ENCODE measurements around the gene SMYD3.
"Not testable (repeated sequence)": the region's sequence is repeated elsewhere in the genome, so short reads cannot be mapped to it uniquely, and the experiment has no call there.

- TF ChIP-seq CTCF (IDR thresholded peaks at IDR 0.05; ENCODE audit: poor library complexity, severe bottlenecking); EP300 (conservative IDR thresholded peaks at IDR 0.05; ENCODE audit: poor library complexity, severe bottlenecking); TAF1 (IDR thresholded peaks at IDR 0.05; ENCODE audit: low read depth); POLR2AphosphoS5 (IDR thresholded peaks at IDR 0.05): not testable (repeated sequence)
Measured at GRCh38 chr1:245714027-245714426, 793.1 kb downstream of the SMYD3 start.

All from neural cell (in vitro differentiated cells).